ENCODE data around the gene DOK1. TPM values are rescaled to one million over a fixed set of nuclear protein-coding genes. Genes with fewer than 3 reads are reported as not detected.

The DOK1 gene
- total RNA-seq, 1 donor from 2014 or later = 19.3 TPM

GRCh38 chr2:74551942-74552913 is 2.3 kb upstream of the DOK1 start:
- peak overlapping the region; percentile 82 for H3K9ac ChIP-seq (ENCODE audit: low read length)
- H2AFZ ChIP-seq (ENCODE audit: low read depth, low read length) = no peak overlapping the region
- Mint-ChIP-seq H3K4me1 (ENCODE audit: low read depth, unreplicated experiment) (peaks cover 9% of the 10 kb centered on the region), H3K4me3 (ENCODE audit: unreplicated experiment) (peak overlapping the region; percentile 94), H3K27ac (ENCODE audit: unreplicated experiment) (peak overlapping the region; percentile 36), H3K27me3 (ENCODE audit: low read depth, unreplicated experiment) (peaks cover 7% of the 10 kb centered on the region), H3K36me3 (ENCODE audit: low read depth, unreplicated experiment) (peaks cover 2% of the 10 kb centered on the region), H3K9me3 (ENCODE audit: unreplicated experiment) (no peaks in the 10 kb centered on the region)
- no peak for DNase-seq (ENCODE audit: low read depth)
- peaks cover 16% of the 10 kb centered on the region for H4K20me1 ChIP-seq (ENCODE audit: insufficient read depth, low read length)
- H3K9me3 ChIP-seq (ENCODE audit: insufficient read depth, low read depth, low read length) = no peaks in the 10 kb centered on the region
- peak overlapping the region; percentile 90 for H3K4me2 ChIP-seq (ENCODE audit: low read length)
- peak overlapping the region; percentile 82 for H3K27ac ChIP-seq (ENCODE audit: low read depth, low read length)
- no peak for FAIRE-seq
- H3K4me3 ChIP-seq (ENCODE audit: insufficient read depth, low read depth, low read length) = peak overlapping the region; percentile 85
- no peaks in the 10 kb centered on the region for H3K27me3 ChIP-seq (ENCODE audit: insufficient read depth, low read length)
- peaks cover 67% of the 10 kb centered on the region for H3K79me2 ChIP-seq (ENCODE audit: insufficient read depth, low read length)
- no peak for TF ChIP-seq EZH2 (IDR thresholded peaks at IDR 0.05; ENCODE audit: insufficient read depth, low read length)
- TF ChIP-seq, protein P1, sequence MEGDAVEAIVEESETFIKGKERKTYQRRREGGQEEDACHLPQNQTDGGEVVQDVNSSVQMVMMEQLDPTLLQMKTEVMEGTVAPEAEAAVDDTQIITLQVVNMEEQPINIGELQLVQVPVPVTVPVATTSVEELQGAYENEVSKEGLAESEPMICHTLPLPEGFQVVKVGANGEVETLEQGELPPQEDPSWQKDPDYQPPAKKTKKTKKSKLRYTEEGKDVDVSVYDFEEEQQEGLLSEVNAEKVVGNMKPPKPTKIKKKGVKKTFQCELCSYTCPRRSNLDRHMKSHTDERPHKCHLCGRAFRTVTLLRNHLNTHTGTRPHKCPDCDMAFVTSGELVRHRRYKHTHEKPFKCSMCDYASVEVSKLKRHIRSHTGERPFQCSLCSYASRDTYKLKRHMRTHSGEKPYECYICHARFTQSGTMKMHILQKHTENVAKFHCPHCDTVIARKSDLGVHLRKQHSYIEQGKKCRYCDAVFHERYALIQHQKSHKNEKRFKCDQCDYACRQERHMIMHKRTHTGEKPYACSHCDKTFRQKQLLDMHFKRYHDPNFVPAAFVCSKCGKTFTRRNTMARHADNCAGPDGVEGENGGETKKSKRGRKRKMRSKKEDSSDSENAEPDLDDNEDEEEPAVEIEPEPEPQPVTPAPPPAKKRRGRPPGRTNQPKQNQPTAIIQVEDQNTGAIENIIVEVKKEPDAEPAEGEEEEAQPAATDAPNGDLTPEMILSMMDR (IDR thresholded peaks at IDR 0.05; ENCODE audit: insufficient read depth, low read depth, low read length) = no peak
- no peaks in the 10 kb centered on the region for H3K36me3 ChIP-seq (ENCODE audit: insufficient read depth, low read length)
- H3K4me1 ChIP-seq (ENCODE audit: insufficient read depth, low read length) = peaks cover 33% of the 10 kb centered on the region

- DNase-seq (ENCODE audit: low read depth) (no peak), FAIRE-seq (no peak)
- Histone ChIP-seq H4K20me1 (ENCODE audit: insufficient read depth, low read length) (peaks cover 16% of the 10 kb centered on the region), H3K27me3 (ENCODE audit: insufficient read depth, low read length) (no peaks in the 10 kb centered on the region), H3K79me2 (ENCODE audit: insufficient read depth, low read length) (peaks cover 67% of the 10 kb centered on the region), H2AFZ (ENCODE audit: low read depth, low read length) (peak overlapping the region; percentile 85), H3K9me3 (ENCODE audit: insufficient read depth, low read depth, low read length) (no peaks in the 10 kb centered on the region), H3K9ac (ENCODE audit: low read length) (peak overlapping the region; percentile 82), H3K27ac (ENCODE audit: low read depth, low read length) (peak overlapping the region; percentile 82), H3K4me2 (ENCODE audit: low read length) (peak overlapping the region; percentile 90), H3K36me3 (ENCODE audit: insufficient read depth, low read length) (no peaks in the 10 kb centered on the region), H3K4me1 (ENCODE audit: insufficient read depth, low read length) (peaks cover 33% of the 10 kb centered on the region), H3K4me3 (ENCODE audit: insufficient read depth, low read depth, low read length) (peak overlapping the region; percentile 85)
- no peaks in the 10 kb centered on the region for H3K9me3 Mint-ChIP-seq (ENCODE audit: unreplicated experiment)
- TF ChIP-seq EZH2 (IDR thresholded peaks at IDR 0.05; ENCODE audit: insufficient read depth, low read length) = no peak
- TF ChIP-seq, protein P1 (IDR thresholded peaks at IDR 0.05; ENCODE audit: insufficient read depth, low read depth, low read length) = no peak
- peak overlapping the region; percentile 94 for H3K4me3 Mint-ChIP-seq (ENCODE audit: unreplicated experiment)
- no peaks in the 10 kb centered on the region for H3K36me3 Mint-ChIP-seq (ENCODE audit: low read depth, unreplicated experiment)
- H3K27ac Mint-ChIP-seq (ENCODE audit: unreplicated experiment) = peak overlapping the region; percentile 36
- H3K27me3 Mint-ChIP-seq (ENCODE audit: low read depth, unreplicated experiment) = peaks cover 7% of the 10 kb centered on the region
- peaks cover 9% of the 10 kb centered on the region for H3K4me1 Mint-ChIP-seq (ENCODE audit: low read depth, unreplicated experiment)
Measured at GRCh38 chr2:74552914-74553811, 1.4 kb upstream of the DOK1 start.
